Muscle of leg (tissue), 11 donors: Measurements from ENCODE around the gene PACRGL. TPM values are rescaled to one million over a fixed set of nuclear protein-coding genes. Genes with fewer than 3 reads are reported as not detected.
"Not testable (repeated sequence)": the region's sequence is repeated elsewhere in the genome, so short reads cannot be mapped to it uniquely, and the experiment has no call there.

ENCODE experiments used
- DNase-seq: peaks from one replicate; pipeline ENCODE4 v3.0.0; 2013
- H3K27ac ChIP-seq: one replicate; pipeline ENCODE4 v1.5.1; 2013; ENCODE audit warnings: mild to moderate bottlenecking, low read length, control low read depth
- H3K27me3 ChIP-seq: one replicate; pipeline ENCODE4 v1.6.1; 2013; ENCODE audit warnings: low read length; ENCODE audit not compliant: control insufficient read depth, insufficient read depth
- H3K36me3 ChIP-seq: one replicate; pipeline ENCODE4 v1.6.1; 2013; ENCODE audit warnings: low read length; ENCODE audit not compliant: control insufficient read depth, insufficient read depth
- H3K4me1 ChIP-seq: one replicate; pipeline ENCODE4 v1.6.1; 2013; ENCODE audit warnings: low read length; ENCODE audit not compliant: control insufficient read depth, insufficient read depth
- H3K4me3 ChIP-seq: one replicate; pipeline ENCODE4 v1.5.1; 2013; ENCODE audit warnings: low read length, control low read depth
- H3K9me3 ChIP-seq: replicated peaks from 2 replicates; pipeline ENCODE4 v1.6.1; 2013; ENCODE audit warnings: low read depth, low read length; ENCODE audit not compliant: control insufficient read depth
- WGBS: methylation state at CpG from one replicate; pipeline ENCODE4 v1.1.5; 2013; ENCODE audit warnings: missing lambda C conversion rate; ENCODE audit not compliant: insufficient coverage; 5-methylcytosine and 5-hydroxymethylcytosine counted together
- polyA plus RNA-seq, 8 donors: library from polyadenylated mRNA; unstranded; fragments of 120-200 nt; gene quantifications; one replicate each; pipeline versions ENCODE4 v1.2.1 to v1.2.3, GENCODE V29; 2013; ENCODE audit warnings: inconsistent platforms in 1 of 8, low replicate concordance in 1 of 8; ENCODE audit not compliant: insufficient read length in 8 of 8, insufficient read depth in 1 of 8
- total RNA-seq: library from RNA; stranded (reverse); fragments of 120-200 nt; gene quantifications from one replicate; pipeline ENCODE4 v1.2.4, GENCODE V29; 2013

Gene PACRGL
- total and polyA plus RNA-seq, 9 donors: 10.6 to 16.0 (median 12.0) TPM

GRCh38 chr4:20711335-20711734 lies 11.1 kb downstream of the PACRGL start:
- WGBS: 91% methylated on average over 1 of the region's 2 CpGs
- Histone ChIP-seq H3K36me3 (peaks cover 16% of the 10 kb centered on the region), H3K4me1 (no peaks in the 10 kb centered on the region), H3K27ac (no peak overlapping the region), H3K4me3 (no peak overlapping the region), H3K27me3 (no peaks in the 10 kb centered on the region), H3K9me3 (no peaks in the 10 kb centered on the region)
- DNase-seq: no peak

DNA sequence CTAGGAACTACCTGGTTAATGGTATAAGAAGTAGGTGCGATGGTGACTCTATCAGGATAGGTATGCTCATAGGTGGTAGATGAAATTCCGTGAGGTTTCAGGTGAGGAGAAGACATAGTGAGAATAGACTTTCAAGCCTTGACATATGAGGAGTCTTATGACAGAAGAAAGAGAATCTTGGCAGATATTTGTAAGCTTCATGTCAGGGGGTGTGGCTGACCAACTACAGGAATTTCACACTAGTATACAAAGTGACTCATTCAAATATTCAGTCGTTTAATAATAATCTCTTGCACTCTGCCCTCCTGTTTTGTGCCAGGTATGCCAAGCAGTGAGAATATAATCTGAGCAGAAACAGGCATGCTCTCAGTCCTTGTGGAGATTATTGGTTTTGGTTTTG lies 22.8 kb downstream of the PACRGL start:
- no peaks in the 10 kb centered on the region for H3K27me3 ChIP-seq
- no peak overlapping the region for H3K27ac ChIP-seq
- DNase-seq: no peak
- H3K36me3 ChIP-seq: peaks cover 28% of the 10 kb centered on the region
- H3K9me3 ChIP-seq: peaks cover 9% of the 10 kb centered on the region
- no peak overlapping the region for H3K4me3 ChIP-seq
- no peaks in the 10 kb centered on the region for H3K4me1 ChIP-seq
- WGBS: 25% methylated on average over 1 of the region's 3 CpGs

- no peak for DNase-seq
- Histone ChIP-seq H3K27me3 (no peaks in the 10 kb centered on the region), H3K4me3 (no peak overlapping the region), H3K9me3 (peaks cover 9% of the 10 kb centered on the region), H3K27ac (no peak overlapping the region), H3K36me3 (peaks cover 28% of the 10 kb centered on the region), H3K4me1 (no peaks in the 10 kb centered on the region)
- WGBS: no CpG with 5 or more reads among the region's 3 CpGs
These were observed 23.2 kb downstream of the PACRGL start for GRCh38 chr4:20723463-20723862.

DNA sequence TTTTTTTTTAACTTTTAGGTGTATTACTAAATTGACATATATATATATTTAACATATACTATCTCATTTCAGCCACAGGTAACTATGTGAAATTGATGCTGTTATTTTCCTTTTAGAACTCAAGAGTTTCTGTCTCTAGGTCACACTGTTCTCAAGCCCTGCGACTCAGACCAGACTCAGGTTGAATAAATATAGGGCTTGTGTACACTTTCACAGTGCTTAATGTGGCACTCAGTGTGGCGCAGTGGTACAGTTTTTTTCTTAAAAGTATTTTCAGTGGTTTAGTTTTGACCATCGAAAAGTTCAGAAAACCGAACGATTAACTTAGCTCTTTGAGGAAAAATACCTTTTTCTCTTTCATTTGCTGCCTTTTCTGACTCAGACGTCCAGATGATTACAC lies 24.7 kb downstream of the PACRGL start:
- DNase-seq: no peak
- peaks cover 28% of the 10 kb centered on the region for H3K36me3 ChIP-seq
- no peaks in the 10 kb centered on the region for H3K4me1 ChIP-seq
- peaks cover 9% of the 10 kb centered on the region for H3K9me3 ChIP-seq
- H3K27me3 ChIP-seq: no peaks in the 10 kb centered on the region
- H3K4me3 ChIP-seq: no peak overlapping the region
- 84% methylated on average over 4 of the region's 6 CpGs for WGBS
- no peak overlapping the region for H3K27ac ChIP-seq

GRCh38 chr4:20735931-20736330 lies 35.7 kb downstream of the PACRGL start:
- no CpG with 5 or more reads among the region's 1 CpG for WGBS
- peak; percentile 11 for DNase-seq
- peaks cover 29% of the 10 kb centered on the region for H3K9me3 ChIP-seq
- peaks cover 15% of the 10 kb centered on the region for H3K36me3 ChIP-seq
- no peaks in the 10 kb centered on the region for H3K4me1 ChIP-seq
- no peak overlapping the region for H3K4me3 ChIP-seq
- no peak overlapping the region for H3K27ac ChIP-seq
- no peaks in the 10 kb centered on the region for H3K27me3 ChIP-seq

GRCh38 chr4:20746000-20746399 lies 45.7 kb downstream of the PACRGL start:
- not testable (repeated sequence) for H3K4me3 ChIP-seq, H3K4me1 ChIP-seq, H3K27me3 ChIP-seq, H3K36me3 ChIP-seq, H3K9me3 ChIP-seq, DNase-seq, H3K27ac ChIP-seq
- 100% methylated on average over 1 of the region's 4 CpGs for WGBS

DNA sequence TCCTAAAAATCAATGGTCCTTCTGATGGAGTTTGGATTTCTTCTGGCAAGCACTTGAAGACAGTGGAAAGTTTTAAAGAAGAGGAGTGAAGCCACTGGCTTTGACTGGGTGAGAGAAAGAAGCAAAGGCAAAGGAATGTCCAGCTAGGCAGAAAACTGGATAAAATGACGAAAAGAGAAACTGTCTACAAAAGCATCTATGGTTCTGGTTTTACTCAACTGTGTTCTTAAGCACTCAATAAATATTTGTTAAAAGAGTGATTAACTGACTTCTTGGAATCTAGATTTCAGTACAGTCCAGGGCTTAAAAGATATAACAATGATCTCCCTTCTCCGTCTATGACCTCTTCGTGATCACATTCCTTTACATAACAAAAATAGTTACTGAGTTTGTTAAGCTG lies 52.4 kb downstream of the PACRGL start:
- Histone ChIP-seq H3K4me1 (no peaks in the 10 kb centered on the region), H3K27ac (no peak overlapping the region), H3K4me3 (no peak overlapping the region), H3K9me3 (no peaks in the 10 kb centered on the region), H3K36me3 (no peaks in the 10 kb centered on the region), H3K27me3 (no peaks in the 10 kb centered on the region)
- no peak for DNase-seq
- WGBS: no CpG with 5 or more reads among the region's 3 CpGs

GRCh38 chr4:20754036-20754435 lies 53.8 kb downstream of the PACRGL start:
- Histone ChIP-seq H3K4me1 (no peaks in the 10 kb centered on the region), H3K27ac (no peak overlapping the region), H3K27me3 (no peaks in the 10 kb centered on the region), H3K36me3 (no peaks in the 10 kb centered on the region), H3K4me3 (no peak overlapping the region), H3K9me3 (no peaks in the 10 kb centered on the region)
- no CpG with 5 or more reads among the region's 1 CpG for WGBS
- DNase-seq: no peak

GRCh38 chr4:20760053-20760452 lies 59.8 kb downstream of the PACRGL start:
- no peaks in the 10 kb centered on the region for H3K36me3 ChIP-seq
- H3K4me3 ChIP-seq: no peak overlapping the region
- no peak overlapping the region for H3K27ac ChIP-seq
- H3K27me3 ChIP-seq: no peaks in the 10 kb centered on the region
- H3K4me1 ChIP-seq: no peaks in the 10 kb centered on the region
- WGBS: no CpG with 5 or more reads among the region's 2 CpGs
- no peaks in the 10 kb centered on the region for H3K9me3 ChIP-seq
- DNase-seq: no peak

- Histone ChIP-seq H3K9me3 (no peaks in the 10 kb centered on the region), H3K36me3 (no peaks in the 10 kb centered on the region), H3K4me3 (no peak overlapping the region), H3K27me3 (no peaks in the 10 kb centered on the region), H3K27ac (no peak overlapping the region), H3K4me1 (no peaks in the 10 kb centered on the region)
- DNase-seq: no peak
These were observed 61.1 kb downstream of the PACRGL start for GRCh38 chr4:20761382-20761781.

- Histone ChIP-seq H3K27me3 (no peaks in the 10 kb centered on the region), H3K4me1 (no peaks in the 10 kb centered on the region), H3K36me3 (no peaks in the 10 kb centered on the region), H3K27ac (no peak overlapping the region), H3K9me3 (no peaks in the 10 kb centered on the region), H3K4me3 (no peak overlapping the region)
- no peak for DNase-seq
- WGBS: no CpG with 5 or more reads among the region's 1 CpG
These were observed 61.6 kb downstream of the PACRGL start for GRCh38 chr4:20761826-20762225.
